AG09309 (cell line): ENCODE measurements around the gene PINK1.

Experiments used
- DNase-seq: peaks from one replicate; pipeline ENCODE4 v3.0.0-alpha.2; 2010; ENCODE audit warnings: low read depth
- H3K4me3 ChIP-seq: 2 replicates; pipeline ENCODE4 v1.5.1; 2011; ENCODE audit warnings: mild to moderate bottlenecking, low read depth, low read length, moderate library complexity; ENCODE audit not compliant: control insufficient read depth
- CTCF ChIP-seq: IDR thresholded peaks from 2 replicates; pipeline ENCODE4 v1.5.1; 2011; ENCODE audit warnings: mild to moderate bottlenecking, low read depth, low read length, inconsistent platforms; ENCODE audit not compliant: insufficient read depth, control insufficient read depth; ENCODE audit errors: missing control alignments

The PINK1 gene

GRCh38 chr1:20609541-20609940 is 23.7 kb upstream of the PINK1 start:
- DNase-seq: no peak
- no peak overlapping the region for H3K4me3 ChIP-seq
- no peak for TF ChIP-seq CTCF

DNA sequence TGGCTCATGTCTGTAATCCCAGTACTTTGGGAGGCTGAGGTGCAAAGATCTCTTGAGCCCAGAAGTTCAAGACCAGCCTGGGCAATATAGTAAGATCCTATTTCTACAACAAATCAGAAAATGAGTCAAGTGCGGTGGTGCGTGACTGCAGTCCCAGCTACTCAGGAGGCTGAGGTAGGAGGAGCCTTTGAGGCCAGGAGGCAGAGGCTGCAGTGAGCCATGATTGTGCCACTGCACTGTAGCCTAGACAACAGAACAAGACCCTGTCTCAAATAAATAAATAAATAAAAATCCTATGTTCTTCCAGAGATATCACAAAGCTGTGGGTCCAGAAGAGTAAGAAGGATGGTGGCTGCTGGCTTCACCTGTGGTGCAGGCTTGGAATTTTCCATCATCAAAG is 22.3 kb upstream of the PINK1 start:
- no peak for DNase-seq
- no peak for TF ChIP-seq CTCF
- no peak overlapping the region for H3K4me3 ChIP-seq

DNA sequence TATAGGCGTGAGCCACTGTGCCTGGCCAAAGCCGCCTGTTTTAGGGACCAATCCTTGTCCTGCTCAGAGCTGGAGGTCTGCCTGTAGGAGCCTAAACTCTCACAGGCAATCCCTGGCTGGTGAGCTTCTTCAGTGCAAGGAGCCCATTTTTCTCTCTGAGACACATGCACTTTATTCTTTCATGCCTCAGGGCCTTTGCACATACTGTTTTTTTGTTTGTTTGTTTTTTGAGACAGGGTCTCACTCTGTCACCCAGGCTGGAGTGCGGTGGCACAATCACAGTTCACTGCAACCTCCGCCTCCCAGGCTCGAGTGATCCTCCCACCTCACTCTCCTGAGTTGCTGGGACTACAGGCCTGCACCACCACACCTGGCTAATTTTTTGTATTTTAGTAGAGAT is 21.6 kb upstream of the PINK1 start:
- no peak overlapping the region for H3K4me3 ChIP-seq
- no peak for TF ChIP-seq CTCF
- no peak for DNase-seq

DNA sequence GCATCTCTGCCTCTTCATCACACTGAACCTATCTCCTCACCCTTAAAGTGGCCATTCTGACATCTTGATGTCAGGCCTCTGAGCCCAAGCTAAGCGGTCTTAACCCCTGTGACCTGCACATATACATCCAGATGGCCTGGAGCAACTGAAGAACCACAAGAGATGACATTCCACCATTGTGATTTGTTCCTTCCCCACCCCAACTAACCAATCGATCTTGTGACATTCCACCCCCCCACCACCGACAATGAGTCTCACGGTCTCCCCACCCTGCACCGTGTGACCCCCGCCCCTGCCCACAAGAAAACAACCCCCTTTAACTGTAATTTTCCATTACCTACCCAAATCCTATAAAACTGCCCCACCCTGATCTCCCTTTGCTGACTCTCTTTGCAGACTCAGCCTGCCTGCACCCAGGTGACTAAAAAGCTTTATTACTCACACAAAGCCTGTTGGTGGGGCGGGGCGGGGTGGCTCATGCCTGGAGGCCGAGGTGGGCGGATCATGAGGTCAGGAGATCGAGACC is 21.0 kb upstream of the PINK1 start:
- DNase-seq: no peak
- no peak for TF ChIP-seq CTCF
- H3K4me3 ChIP-seq: no peak overlapping the region

DNA sequence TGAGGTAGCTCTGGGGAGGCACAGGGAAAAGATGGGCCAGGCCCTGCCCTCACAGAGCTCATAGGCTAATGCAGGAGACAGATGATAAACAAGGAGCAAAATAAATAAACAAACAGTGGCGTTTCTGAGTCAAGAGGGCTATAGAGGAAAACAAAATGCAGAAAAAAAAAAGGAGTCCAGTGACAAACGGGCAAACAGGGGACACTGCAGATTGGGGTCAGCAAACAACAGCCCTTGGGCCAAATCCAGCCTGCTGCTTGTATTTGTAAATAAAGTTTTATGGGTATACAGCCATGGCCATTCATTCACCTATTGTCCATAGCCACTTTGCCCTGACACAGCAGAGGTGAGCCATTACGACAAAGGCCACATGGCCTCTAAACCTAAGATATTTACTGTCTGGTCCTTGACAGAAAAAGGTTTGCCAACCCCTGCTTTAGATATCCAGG is 19.1 kb upstream of the PINK1 start:
- H3K4me3 ChIP-seq: no peak overlapping the region
- DNase-seq: no peak
- no peak for TF ChIP-seq CTCF

GRCh38 chr1:20615946-20616846 is 17.1 kb upstream of the PINK1 start:
- no peak for DNase-seq
- no peak for TF ChIP-seq CTCF
- H3K4me3 ChIP-seq: no peak overlapping the region
